Stimulated activated CD8-positive, alpha-beta memory T cell treated with anti-CD3 and anti-CD28 coated beads, Interleukin-7, amount 100 ng/mL, for 48 hours (primary cell): ENCODE measurements around the gene SAMD3.
"Not testable (repeated sequence)": the region's sequence is repeated elsewhere in the genome, so short reads cannot be mapped to it uniquely, and the experiment has no call there.

Experiments used
- DNase-seq, 2 donors: peaks; one replicate each; pipeline ENCODE4 v3.0.0-alpha.2; 2020; ENCODE audit warnings: low read depth in 1 of 2; ENCODE audit errors: extremely low read depth in 1 of 2

Gene SAMD3

GRCh38 chr6:130138116-130138908 lies 84.4 kb downstream of the SAMD3 start:
- no peak for DNase-seq

DNA sequence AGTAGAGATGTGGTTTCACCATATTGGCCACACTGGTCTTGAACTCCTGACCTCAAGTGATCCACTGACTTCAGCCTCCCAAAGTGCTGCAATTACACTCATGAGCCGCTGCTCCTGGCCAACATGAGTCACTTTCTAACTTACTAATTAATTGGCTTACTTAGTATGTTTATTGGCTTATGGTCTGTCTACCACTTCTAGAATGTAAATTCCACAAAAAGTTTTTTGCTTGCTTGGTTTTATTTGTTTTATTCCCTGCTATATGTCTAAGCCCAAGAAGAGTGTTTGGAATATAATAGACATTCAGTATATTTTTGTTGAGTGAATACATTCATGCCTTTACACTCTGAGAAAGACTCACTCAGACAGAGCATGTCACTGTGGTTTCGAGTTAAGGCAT lies 86.0 kb downstream of the SAMD3 start:
- no peak for DNase-seq

GRCh38 chr6:130134582-130134981 lies 88.2 kb downstream of the SAMD3 start:
- no peak for DNase-seq

- peak; percentile 26 to 56 for DNase-seq
Measured at GRCh38 chr6:130132286-130132701, 90.5 kb downstream of the SAMD3 start.

DNA sequence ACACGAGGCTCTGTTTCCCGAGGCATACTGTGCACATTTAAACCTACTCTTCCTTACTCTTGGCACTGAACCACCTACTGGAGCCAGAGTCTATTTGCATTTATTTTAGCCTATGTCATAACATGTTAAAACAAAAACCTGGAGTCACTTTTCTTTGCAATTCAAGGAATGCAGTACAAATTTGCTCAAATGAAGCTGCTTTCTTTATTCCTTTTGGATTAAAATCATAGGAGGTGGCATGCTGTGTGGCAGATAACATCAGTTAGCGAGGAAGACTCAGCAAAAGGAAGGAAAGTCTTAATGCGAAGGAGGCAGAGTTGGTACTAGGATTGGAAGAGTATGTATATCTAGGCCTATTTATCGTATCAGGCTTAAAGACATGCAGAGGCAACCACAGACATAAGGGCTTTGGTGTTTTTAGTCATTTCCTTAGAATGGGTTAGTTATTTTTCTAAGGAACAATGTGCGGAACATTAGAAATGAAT lies 92.9 kb downstream of the SAMD3 start:
- DNase-seq = no peak

DNA sequence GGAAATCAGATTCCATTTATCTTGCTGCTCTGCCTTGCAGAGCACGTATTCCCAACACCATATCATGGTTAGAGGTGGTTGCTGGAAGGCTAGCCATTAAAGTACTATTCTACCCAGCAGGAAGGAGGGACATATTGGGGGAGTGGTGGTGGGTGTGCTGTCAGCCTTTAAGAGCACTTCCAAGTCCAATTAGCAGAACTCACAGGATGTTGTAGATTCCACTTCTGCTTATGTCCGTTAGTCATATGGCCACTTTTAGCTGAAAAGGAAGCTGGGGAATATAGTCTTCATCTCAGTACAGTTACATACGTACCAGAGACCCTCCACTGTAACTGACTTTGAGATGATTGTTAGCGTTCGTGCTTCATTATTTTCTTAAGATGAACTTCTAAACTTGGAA lies 94.4 kb downstream of the SAMD3 start:
- DNase-seq = no peak

DNA sequence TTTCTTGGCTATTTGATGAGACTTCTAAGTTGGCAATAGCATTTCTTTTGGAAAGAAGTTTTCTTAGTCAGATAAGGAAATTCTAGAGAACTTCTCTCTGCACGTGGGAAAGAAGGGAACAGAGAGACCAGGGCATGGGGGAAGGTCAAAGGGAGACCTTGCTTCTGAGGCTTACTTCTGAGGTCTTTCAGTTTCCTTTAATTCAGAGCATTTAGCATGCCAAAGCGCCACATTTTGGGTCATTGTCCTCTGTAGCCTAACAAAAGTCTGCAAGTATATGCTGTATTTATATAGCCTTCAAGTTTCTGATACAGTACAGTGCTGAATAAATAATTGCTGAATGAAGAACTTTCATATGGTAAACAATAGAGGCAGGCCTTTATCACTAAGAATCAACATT lies 95.6 kb downstream of the SAMD3 start:
- no peak for DNase-seq

DNA sequence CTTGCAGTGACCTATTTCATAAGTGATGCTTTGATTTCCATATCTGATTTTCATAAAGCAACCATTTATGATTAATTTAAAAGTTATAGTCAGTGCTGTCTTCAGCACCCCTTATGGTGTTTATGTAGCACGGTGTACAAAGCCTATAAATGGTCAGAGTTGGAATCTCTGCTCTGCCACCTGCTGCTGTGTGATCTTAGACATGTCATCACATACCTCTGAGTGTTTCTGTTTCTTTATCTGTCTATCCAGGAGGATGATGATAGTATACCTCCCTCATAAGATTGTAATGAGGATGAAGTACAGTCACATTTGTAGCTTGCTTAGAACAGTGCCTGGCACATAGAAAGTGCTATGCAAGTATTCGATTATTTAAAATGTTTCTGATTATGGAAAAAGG lies 100.5 kb downstream of the SAMD3 start:
- DNase-seq = no peak

DNA sequence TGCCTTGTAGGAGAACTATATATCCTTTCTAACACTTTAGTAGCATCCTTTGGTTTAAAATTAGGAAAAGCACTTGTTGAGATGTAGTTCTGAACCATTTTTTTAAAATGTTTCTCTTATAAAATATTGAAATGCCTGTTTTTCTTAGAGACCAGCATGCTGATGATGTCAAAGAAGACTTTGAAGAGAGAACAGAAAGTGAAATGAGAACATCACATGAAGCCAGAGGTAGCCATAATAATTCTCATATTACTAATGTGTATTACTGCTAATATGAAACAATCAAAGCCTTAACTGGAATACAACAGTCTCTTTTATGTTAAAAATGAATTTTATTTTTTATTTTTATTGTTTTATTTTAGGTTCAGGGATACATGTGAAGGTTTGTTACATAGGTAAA lies 102.0 kb downstream of the SAMD3 start:
- DNase-seq = no peak

DNA sequence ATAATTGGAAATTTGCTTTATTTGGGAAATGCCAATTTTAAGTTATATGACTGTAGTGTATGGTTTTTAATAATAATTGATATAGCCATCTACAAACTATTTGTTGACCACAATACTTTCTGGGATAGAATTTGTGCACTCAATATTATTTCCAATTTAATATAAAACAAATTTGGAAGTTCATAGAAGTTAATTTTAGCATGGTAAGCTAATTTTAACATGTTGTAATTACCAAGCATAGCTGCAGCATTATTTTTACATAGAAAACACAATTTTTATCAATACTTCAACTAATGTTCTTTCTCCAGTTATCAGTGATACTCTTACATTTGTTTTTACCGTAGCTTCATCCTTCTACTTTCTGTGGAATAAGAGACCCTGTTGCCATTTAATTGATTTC lies 103.5 kb downstream of the SAMD3 start:
- no peak for DNase-seq

DNA sequence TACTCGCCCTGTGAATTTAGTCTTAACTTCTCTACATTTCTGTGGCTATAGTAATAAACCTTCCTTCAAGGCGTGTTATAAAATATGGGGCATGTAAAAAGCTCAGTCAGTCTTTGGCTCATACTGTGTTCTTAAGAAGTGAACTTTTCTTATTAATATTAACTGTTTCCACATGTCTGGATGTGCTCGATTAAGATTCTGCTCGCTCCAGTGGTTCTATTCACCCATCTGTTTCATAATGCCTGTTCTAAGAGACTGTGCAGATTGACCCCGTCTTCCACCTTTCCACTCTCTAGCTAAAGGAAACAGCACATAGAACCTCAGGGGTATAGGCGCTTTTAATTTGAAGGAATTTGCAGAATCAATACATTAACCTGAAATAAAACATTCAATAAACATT lies 104.5 kb downstream of the SAMD3 start:
- DNase-seq = no peak

GRCh38 chr6:130117187-130117701 lies 105.5 kb downstream of the SAMD3 start:
- DNase-seq = not testable (repeated sequence)

DNA sequence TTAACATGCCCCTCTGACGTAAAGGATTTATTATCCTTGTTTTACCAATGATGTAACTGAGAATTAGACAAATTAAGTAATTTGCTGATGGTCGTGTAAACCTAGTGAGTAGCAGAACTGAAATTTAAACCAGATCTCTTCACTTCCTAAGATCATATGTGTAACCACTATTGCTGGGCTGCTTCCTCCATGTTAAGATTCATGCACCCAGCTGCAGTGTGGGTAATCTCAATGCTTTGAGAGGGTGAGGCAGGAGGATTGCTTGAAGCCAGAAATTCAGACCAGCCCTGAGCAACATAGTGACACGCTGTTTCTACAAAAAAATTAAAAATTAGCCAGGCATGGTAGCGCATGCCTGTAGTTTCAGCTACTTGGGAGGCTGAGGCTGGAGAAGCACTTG lies 106.5 kb downstream of the SAMD3 start:
- DNase-seq = no peak

DNA sequence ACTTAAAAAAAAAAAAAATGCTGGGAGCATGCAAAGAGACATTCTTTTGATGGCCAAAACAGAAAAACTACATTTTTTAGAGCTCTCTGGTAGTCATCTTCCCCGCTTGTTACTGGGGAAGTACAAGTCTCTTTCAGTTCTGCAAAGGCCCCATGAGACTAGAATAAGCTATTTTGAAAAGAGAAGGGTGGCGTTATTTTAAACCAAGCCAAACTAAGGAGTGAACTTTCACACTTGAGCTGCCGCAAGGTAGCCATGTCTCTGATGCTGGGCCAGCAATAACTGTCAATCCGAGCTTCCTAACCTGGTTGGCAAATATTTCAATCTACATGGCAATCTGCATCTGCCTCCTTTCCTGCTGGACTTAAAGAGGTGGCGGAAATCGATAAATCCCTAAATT lies 107.7 kb downstream of the SAMD3 start:
- DNase-seq = no peak

- DNase-seq = no peak
Measured at GRCh38 chr6:130113201-130113710, 109.5 kb downstream of the SAMD3 start.

DNA sequence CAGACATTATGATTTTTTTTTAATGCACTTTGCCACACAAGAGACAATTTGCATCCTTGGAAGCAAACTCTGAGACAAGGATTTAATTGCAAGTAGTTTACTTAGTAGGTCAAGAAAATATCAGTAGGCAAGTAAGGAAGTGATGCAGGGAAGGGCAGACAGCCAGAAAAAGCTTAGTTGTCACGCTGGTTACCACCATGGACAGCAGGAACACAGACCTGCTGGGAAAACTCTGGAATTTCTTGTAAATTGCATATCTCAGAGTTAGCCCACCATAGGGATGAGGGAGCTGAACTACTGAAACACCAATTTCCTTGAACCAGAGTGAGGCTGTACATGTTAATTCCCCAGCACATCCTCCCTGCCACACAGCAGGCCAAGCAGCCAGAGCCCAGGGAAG lies 111.7 kb downstream of the SAMD3 start:
- no peak for DNase-seq

DNA sequence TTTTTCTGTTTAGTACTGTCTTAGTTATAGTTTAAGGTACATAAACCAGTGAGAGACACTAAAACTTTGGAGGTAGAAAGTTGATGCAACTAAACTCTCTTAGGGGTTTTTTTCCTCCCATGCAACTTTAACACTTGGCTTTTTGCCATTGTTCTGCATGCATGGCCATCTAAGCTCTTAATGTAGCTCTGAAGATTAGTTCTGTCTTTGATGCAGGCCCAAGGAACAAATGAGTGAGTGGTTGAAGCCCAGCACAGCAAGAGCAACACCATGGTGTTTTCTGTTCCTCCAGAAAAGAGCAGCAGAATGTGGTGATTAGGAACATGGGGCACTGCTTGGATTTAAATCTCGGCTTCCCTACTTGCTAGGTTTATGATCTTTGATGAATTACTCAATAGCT lies 115.0 kb downstream of the SAMD3 start:
- DNase-seq = no peak

GRCh38 chr6:130105996-130106704 lies 116.6 kb downstream of the SAMD3 start:
- DNase-seq = no peak

DNA sequence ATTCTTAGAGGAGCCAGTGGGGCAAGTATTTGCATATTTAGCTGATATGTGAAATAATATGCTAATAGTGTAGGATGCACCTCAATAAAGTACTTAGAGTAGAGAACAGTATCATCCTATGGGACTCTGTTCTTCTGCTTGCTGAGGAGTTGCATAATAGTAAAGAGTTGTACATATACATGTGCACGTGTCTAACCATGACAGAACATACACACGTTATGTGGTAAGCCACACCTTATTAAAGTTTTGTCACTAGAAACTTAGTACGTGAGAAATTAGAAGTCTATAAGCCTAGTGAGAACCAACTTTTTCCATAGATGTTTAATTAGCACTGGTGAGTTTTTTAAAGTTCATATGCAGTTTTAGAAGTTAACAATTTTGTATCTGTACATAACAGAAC lies 123.6 kb downstream of the SAMD3 start:
- DNase-seq = no peak

GRCh38 chr6:130098317-130098716 lies 124.4 kb downstream of the SAMD3 start:
- no peak for DNase-seq
